DMS53 treated with DMSO at 0.1 percent for 48 hours (cell line): Measurements from ENCODE around the gene UBIAD1.

Experiments
- DNase-seq: peaks from one replicate; lab custom pipeline; 2025; ENCODE audit not compliant: unreplicated experiment; lab: John Stamatoyannopoulos, UW

UBIAD1 gene

DNA sequence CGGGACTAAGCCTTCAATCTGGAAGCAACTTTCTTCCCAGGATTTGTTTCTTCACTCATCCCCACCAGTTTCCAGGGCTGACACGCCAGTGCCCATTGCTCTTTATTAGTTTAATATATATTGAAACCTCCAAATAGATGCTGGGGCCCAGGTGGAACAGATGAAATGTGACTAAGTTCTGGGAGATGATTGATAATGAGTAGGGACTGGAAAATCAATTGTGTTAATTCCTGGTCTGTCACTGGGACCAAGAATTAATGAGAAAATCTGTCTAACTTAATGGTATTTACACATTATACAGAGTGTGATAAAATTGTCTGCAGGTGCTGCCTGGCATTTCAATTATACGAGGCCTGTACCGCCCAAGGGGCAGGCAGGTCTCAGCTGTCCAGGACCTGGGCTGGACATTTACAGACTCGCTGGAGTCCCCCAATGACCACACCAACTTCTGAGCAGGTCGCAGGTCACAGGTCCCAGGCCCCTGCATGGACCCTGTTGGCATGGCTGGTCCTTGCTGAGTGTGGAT lies 35.8 kb downstream of the UBIAD1 start:
- DNase-seq = no peak

DNA sequence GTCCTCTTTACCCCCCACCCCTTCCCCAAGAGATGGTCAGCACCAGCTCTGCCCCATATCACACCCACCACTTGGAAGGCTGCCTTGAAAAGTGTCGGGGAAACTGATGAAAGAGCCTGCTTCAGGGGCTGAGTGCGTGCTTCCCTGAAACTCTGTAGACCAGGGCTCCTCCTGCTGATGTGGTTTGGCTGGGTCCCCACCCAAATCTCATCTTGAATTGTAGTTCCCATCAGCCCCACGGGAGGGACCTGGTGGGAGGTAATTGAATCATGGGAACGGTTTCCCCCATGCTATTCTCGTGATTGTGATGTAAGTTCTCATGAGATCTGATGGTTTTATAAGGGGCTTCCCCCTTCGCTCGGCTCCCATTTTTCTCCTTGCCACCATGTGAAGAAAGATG lies 36.4 kb downstream of the UBIAD1 start:
- DNase-seq = no peak

DNA sequence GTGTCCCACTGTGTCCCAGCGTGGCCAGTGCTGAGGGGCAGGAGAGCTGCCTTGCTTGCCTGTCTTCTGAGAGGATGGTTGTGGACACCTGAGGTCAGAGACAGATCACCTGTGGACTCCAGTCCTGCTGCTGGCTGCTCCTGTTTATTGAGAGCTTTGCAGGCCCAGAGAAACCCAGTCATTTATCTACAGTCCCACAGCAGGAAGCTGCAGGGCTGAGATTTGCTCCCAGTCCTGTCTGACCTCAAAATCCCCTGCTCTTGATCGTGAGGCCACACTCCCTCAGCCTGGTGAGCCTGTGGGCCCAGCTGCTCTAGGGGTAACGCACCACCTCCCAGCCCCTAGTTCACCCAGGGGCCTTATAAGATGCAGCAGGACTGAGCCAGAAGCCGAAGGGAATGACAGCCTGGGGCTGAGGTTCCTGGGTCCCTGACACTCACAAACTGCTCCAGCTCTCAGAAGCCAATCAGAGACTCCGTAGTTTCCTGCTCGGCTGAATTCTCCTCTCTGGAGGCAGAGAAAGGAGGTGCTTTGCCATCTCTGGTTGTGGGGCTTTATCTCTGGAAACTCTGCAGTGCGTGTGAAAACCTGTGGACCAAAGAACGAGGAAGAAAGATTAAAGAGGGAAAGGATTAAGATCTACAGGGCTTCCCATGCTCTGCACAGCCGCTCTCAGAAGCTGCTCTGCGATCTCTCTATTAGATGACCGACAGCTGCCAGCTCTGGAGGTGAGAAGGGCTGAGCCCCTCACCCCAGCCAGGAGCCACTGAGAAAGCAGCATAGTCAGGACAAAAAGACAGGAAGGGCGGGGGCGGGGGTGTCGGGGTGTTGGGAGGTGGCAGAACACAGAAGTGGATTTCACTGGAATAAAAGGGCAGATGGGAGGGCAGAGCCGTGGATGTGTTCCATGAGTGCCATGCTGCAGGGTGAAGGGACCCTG lies 39.1 kb downstream of the UBIAD1 start:
- DNase-seq = no peak

DNA sequence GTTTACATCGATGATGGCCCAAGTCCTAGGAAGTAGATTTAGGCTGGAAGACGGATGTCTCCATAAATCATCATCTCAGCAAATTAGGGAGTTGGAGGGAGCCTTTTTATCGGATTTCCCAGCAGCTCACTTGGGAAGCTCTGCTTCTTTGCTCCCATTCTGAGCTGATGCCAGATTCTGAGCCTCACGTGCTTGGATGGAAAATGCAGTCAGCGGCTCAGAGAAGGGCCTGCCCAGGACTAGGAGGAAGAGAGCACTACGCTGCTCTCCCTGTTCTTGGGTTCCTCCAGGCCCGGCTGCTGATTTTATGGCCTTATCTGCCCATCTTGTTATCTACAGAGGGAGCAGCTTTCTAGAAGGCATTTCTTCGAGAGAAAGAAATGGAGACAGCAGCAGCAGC lies 42.0 kb downstream of the UBIAD1 start:
- DNase-seq = no peak

DNA sequence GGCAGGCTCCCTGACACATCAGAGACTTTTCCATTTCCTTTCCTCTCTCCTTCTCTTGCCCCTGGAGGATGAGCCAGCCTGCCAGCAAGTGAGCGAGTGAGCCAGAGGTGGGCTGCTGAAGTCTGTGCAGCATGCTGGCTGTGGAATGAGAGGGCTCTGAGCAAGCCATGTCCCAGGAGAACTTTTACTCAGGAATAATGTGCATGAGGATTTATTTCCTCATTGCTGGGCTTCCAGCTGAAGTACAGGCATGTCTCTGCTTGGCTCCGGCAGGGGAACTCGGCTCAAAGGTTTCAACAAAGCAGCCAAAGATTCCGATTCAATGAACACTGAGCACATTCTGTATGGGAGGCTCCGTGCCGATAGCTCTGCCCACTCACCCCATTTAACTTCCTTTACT lies 43.7 kb downstream of the UBIAD1 start:
- DNase-seq = no peak

DNA sequence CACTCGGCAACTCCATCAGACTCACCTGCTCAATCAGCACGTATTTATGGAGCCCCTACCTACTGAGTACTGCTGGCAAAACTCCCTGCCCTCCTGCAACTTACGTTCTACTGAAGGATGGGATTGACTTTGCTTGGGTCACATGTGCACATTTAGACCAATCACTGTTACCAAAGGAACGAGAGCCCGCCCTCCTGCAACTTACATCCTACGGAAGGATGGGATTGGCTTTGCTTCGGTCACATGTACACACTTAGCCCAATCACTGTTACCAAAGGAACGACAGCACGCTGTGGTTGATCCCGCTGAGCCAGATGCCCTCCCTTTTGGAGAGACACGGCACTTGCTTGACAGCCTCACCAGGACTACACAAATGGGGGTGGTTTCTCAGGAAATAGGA lies 46.0 kb downstream of the UBIAD1 start:
- DNase-seq = no peak

DNA sequence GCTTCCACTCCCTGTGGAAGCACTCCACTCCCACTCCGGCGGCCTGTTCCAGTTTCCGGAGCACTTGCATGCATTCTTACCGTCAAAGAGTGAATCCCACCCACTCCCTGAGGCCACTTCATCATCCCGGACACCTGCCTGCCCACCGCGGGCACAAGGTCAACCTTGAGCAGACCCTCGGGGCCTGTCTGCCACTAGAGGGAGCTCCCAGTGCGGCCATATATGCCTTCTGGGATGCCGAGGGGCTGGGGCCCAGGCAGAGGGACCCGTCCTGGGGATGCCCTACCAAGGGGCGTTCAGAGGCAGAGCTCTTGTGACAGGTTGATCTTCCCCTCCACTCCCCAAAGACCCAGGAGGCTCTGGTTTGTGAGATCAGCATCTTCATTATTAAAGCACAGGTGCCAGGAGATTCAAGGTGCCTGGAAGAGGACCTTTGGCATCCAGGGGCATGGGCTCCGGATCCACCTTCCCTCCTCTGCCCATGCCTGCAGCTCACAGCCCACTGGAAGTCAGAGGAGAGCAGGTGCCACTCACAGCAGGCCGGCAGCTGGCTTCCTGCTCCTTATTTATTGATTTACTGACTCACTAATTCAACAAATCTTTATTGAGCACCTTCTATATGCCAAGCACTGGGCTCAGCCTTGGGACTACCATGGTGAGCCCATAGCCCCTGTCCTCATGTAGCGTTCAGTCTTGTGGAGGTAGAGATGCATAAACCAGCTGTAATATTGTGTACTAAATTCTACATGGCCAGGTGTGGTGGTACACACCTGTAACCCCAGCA lies 47.3 kb downstream of the UBIAD1 start:
- peak; percentile 16 for DNase-seq

DNA sequence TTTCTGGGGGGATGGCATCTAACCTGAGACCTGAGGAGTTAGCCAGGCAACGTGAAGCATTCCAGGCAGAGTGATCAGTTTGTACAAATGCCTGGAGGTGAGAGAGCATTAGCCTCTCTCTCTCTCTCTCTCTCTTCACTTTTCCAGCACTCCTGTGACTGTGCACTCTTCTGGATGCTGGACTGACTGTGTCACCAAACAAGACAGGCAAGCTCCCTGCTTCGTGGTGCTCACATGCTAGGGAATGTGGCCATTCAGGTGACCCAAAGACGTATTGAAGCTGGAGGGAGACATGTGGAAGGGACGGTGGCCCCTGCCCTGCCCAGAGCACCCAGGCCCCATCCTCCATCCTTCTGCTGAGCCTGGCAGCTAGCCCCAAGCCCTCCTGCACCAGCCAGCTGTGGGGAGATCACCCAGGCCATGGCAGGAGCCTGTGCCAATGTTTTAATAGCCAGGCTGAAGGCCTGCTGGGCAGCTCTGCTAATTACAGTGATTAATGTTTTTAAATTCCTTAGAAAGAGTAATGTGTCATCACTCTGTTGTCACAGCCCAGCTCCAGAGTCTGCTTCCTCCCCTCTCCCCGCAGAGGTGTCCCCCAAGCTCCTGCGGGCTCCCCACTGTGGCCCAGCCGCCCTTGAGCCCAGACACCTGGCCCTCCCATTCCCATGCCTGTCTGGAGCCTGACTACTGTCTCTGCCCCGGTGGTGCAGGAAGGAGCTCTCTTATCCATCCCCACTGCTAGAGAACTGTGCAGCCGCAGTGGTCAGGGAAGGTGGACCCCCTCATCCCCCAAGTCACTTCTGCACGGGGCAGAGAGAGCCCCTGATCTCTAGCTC lies 48.9 kb downstream of the UBIAD1 start:
- DNase-seq = no peak

DNA sequence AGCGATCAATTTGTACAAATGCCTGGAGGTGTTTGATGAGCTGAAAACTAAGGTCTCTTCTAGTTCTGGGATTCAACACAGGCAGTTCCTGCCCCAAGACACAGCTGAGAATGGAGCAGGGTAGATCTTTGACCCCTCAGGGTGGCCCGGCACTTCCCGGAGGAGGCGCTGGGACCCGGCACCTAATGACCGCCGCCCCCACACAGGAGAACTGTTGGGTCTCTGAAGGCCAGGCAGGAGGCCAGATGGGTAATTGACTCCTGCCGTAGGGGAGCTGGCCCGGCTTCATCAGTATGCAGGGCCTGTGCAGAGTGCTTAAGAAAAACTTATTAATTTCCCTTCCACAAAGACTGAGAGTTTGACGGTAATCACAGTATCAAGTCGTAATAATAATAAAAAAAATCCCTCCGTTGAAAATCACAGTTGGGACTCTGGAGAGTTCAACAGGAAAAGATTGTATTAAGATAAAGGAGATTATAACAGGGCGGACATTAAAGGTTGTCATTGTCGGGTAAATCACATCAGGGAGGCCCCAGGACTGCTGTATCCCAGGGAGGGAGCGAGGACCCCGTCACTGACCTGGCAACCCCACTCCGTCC lies 51.7 kb downstream of the UBIAD1 start:
- DNase-seq = no peak

DNA sequence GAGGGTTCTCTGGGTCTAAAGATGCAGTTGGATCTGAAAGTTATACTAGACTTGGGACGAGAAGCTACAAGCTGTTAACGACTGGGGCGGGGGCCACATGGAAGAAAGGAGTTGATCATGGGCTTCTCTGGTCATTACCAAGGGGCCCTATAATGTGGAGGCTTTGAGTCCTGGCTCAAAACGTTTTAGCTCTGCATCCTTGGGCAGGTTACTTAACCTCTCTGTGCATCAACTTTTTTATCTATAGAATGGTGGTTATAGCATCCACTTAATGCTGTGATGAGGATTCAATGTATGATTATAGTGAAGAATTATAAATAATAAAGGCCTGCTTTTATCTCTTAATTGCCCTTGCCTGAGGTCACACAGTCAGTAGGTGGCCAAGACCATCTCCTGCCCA lies 53.1 kb downstream of the UBIAD1 start:
- no peak for DNase-seq

DNA sequence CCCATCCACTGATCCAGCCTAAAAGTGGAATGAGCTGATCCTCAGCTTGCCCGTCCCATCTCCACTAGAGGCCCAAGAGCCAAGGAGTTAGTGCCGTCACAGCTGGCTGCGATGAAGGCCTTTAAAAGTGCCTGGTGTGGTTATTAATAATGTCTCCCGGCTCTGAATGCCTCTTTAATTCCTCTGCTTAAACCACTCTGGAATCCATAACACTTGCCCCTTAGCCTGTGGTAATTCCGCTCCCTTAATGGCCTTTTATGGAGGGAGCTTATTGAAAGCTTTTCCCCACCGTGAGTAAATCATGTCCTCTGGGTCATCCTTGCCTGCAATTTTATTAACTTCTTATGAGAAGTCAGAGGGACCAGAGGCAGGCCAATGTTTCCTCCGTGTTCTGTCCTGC lies 55.4 kb downstream of the UBIAD1 start:
- no peak for DNase-seq

DNA sequence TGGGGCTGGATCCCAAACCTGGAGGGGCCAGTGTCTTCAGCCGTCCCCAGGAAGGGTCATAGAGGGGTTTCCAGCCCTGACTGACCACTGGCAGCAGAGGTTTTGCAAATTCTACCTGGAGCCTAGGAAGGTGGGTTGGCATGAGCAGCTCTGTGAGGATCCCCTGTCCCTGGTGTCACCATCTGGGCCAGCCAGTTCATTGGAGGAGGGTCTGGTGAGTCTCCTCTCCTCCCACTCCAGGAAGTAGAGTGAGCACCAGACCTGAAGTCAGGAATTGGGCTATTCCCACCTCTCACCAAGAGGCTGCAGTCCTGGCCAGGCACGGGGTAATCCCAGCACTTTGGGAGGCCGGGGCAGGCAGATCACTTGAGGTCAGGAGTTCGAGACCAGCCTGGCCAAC lies 57.4 kb downstream of the UBIAD1 start:
- no peak for DNase-seq

DNA sequence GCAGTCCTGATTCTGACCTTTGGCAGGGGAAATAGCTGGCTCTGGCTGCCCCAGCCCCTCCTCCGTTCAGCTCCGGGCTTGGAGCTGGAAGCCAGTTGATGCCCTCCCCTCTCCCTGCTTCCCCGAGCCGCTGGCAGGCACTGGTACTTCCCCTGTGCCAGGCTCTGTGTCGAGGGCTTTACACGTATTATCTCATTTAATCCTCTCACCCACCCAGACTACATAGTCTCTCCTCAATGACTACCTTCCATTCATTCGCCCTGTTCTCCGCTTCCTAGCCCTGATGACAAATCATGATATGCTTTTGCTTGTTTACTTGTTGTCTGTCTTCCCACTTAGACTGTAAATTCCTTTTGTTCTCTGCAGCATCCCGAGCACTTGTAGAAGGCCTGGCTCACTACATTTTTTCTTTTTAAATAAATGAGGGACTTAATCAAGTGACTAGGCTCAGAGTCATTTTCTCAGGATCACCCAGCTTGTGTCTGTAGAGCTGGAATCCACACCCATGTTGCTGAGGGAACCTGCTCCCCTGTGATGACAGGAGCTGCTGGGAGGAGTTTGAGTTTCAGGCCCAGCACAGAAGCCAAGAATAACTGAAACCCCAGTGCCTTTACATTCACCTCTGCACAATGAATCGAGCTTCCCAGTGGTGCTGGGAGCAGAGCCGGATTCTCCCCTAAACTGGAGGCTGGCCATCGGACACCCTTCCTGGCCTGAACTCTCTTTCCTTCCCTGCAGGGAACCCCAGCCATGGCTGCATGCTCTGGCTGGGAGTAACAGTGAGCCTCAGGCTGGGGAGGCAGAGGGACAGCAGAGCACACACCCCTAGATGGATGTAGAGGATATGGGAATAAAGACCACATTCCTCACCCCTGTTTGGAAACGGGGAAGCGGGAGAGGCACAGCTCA lies 58.3 kb downstream of the UBIAD1 start:
- no peak for DNase-seq

DNA sequence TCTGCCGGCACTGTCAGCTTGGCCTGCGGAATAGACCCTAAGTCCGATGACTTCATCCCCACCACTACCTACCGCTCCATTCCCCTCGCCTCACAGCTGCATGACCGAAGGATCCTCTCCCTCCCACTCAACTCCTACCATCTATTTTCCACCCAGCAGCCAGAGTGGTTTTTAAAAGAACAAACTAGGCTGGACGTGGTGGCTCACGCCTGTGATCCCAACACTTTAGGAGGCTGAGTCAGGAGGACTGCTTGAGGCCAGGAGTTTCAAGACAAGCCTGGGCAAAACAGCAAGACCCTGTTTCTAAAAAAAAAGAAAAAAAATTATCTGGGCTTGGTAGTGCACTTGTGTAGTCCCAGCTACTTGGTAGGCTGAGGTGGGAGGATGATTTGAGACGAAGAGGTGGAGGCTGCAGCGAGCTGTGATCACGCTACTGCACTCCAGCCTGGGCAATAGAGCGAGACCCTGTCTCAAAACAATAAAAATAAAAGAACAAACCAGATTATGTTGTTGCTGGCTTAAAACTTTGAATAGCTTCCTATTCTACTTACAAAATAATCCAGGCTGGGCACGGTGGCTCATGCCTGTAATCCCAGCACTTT lies 59.0 kb downstream of the UBIAD1 start:
- DNase-seq = no peak

DNA sequence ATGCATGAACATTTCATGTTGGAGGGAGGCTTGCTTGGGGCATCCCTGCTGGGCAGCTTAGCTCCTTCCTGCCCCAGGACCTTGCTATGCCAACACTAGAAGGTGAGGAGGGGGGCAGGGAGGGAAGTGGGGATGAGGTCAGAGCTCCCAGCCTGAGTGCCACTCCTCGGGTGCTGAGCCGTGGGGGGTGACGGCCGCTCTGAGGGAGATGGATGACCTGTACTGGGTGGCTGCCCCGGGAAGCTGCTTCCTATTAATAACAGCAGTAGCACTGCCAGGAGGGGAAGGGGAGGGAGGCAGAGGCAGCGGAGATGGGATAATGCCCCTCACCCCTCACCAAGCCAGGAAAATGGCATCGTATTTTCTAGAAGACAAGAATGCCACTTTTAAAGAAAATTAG lies 60.6 kb downstream of the UBIAD1 start:
- no peak for DNase-seq

DNA sequence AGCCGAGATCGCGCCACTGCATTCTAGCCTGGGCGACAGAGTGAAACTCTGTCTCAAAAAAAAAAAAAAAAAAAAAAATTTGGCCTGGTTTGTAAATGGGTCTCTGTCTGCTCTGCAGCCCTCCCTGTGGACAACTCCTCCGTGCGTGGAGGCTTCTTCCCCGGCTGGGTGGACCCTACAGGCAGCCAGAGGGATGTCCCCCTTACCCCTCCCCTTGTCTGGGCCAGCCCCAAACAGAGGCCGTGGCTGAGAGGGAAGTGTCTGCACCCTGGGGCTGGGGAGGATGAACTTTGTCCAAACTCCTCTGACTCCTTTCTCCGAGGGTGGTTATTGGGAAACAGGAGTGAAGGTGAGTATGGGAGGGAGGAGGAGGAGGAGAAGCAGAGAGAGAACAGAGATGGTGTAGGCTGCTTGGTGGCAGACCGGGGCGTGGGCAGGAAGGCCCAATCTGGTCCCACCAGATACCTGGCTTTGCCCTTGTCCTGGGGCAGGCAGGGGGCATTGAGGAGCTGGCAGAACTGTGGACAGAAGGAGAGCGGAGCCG lies 61.3 kb downstream of the UBIAD1 start:
- DNase-seq = no peak

DNA sequence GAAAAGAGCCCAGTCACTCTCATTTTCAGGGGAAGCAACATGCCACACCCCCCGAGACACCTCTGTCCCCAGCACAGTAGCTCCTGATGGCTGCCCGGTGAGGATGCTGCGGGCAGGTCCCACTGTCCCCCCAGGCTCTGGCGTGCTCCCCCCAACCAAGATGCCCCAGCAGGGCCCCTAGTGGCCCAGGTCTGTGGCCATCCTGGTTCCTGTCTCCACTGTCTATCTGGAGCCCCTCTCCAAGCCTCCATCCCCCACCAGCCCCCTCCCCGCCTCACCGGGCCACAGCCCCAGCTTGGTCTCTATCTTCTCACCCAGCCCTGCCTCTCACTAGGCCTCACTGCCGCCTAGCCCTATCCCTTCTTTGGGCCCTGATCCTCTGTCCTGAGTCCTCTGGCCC lies 61.8 kb downstream of the UBIAD1 start:
- no peak for DNase-seq

DNA sequence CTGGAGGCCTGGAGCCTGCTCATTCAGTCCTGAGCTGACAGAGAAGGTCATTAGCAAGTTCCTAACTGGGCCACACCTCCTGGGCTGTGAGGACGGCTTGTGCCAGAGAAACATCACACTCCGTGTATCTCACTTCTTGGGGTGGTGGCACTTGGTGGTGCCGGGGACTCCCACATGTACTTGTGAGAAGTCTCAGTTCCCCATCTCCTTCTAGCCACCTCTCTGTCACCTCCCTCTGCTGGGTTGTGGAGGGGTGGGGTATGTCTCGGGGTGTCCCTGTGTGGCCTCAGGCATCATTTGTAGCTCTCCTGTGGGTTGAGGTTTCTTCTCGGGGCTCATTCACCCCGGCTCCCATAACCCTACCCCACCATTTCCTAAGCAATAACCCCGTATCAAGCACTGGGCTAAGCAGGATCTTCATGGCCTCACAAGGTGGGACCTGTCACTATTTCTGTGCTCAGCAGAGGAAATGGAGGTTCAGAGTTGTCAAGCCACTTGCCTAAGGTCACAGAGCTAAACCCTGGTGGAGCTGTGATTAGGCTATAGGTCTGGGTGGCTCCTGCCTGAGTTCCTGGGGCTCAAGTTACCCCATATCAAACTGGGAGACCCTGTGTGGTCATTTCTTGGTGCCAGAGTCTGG lies 62.5 kb downstream of the UBIAD1 start:
- no peak for DNase-seq
